MM.1S (cell line): Measurements from ENCODE around the gene PLAGL1.
"Not testable (repeated sequence)": the region's sequence is repeated elsewhere in the genome, so short reads cannot be mapped to it uniquely, and the experiment has no call there.

ENCODE experiments used
- DNase-seq: peaks from one replicate; pipeline ENCODE4 v3.0.0-alpha.2; 2015
- H2AFZ ChIP-seq: fragments of 300-600 bp; sonication (generic); 2 replicates; pipeline ENCODE4 v1.6.0; 2016; ENCODE audit warnings: antibody characterized with exemption, low read length
- H3F3A ChIP-seq: fragments of 300-600 bp; sonication (generic); 2 replicates; pipeline ENCODE4 v1.6.1; 2016; ENCODE audit warnings: mild to moderate bottlenecking, antibody characterized with exemption, low read length, moderate library complexity, mixed read lengths; ENCODE audit not compliant: insufficient read depth
- H3K27ac ChIP-seq: fragments of 300-600 bp; sonication (generic); 2 replicates; pipeline ENCODE4 v1.5.1; 2016; ENCODE audit warnings: mild to moderate bottlenecking, low read length
- H3K27me3 ChIP-seq: fragments of 300-600 bp; sonication (generic); replicated peaks from 2 replicates; pipeline ENCODE4 v1.6.0; 2016; ENCODE audit warnings: low read length; ENCODE audit not compliant: insufficient read depth
- H3K36me3 ChIP-seq: fragments of 300-600 bp; sonication (generic); replicated peaks from 2 replicates; pipeline ENCODE4 v1.6.1; 2016; ENCODE audit warnings: mild to moderate bottlenecking, low read length, mixed read lengths; ENCODE audit not compliant: insufficient read depth
- H3K4me1 ChIP-seq: fragments of 300-600 bp; sonication (generic); 2 replicates; pipeline ENCODE4 v1.6.1; 2016; ENCODE audit warnings: low read length, mixed read lengths
- H3K4me2 ChIP-seq: fragments of 300-600 bp; sonication (generic); 2 replicates; pipeline ENCODE4 v1.6.0; 2016; ENCODE audit warnings: low read depth, low read length
- H3K4me3 ChIP-seq: fragments of 300-600 bp; sonication (generic); 2 replicates; pipeline ENCODE4 v1.5.1; 2016; ENCODE audit warnings: low read length, mixed read lengths
- H3K79me2 ChIP-seq: fragments of 300-600 bp; sonication (generic); 2 replicates; pipeline ENCODE4 v1.6.1; 2016; ENCODE audit warnings: mixed run types, low read length, mixed read lengths
- H3K9ac ChIP-seq: fragments of 300-600 bp; sonication (generic); 2 replicates; pipeline ENCODE4 v1.6.1; 2016; ENCODE audit warnings: low read length, mixed read lengths
- H3K9me2 ChIP-seq: fragments of 300-600 bp; sonication (generic); replicated peaks from 2 replicates; pipeline ENCODE4 v1.6.1; 2016; ENCODE audit warnings: mild to moderate bottlenecking, low read length, mixed read lengths; ENCODE audit not compliant: insufficient read depth
- H3K9me3 ChIP-seq: fragments of 300-600 bp; sonication (generic); replicated peaks from 2 replicates; pipeline ENCODE4 v1.6.1; 2016; ENCODE audit warnings: mild to moderate bottlenecking, low read length, mixed read lengths; ENCODE audit not compliant: insufficient read depth
- H4K20me1 ChIP-seq: fragments of 300-600 bp; sonication (generic); 2 replicates; pipeline ENCODE4 v1.6.1; 2016; ENCODE audit warnings: mild to moderate bottlenecking, low read length, moderate library complexity, mixed read lengths; ENCODE audit not compliant: insufficient read depth
- CTCF ChIP-seq: fragments of 300-600 bp; sonication (generic); IDR thresholded peaks from 2 replicates; pipeline ENCODE4 v1.5.1; 2016; ENCODE audit warnings: antibody characterized with exemption, low read length, mixed read lengths
- EZH2 ChIP-seq: fragments of 300-600 bp; sonication (generic); optimal IDR thresholded peaks from 2 replicates; pipeline ENCODE3; 2017; ENCODE audit warnings: low read depth, mild to moderate bottlenecking, antibody characterized with exemption, low read length, mixed read lengths
- EZH2phosphoT487 ChIP-seq: fragments of 300-600 bp; sonication (generic); IDR thresholded peaks from 2 replicates; pipeline ENCODE4 v1.6.1; 2018; ENCODE audit warnings: antibody characterized with exemption, low read length

The PLAGL1 gene

GRCh38 chr6:144052488-144052887 lies 44.4 kb upstream of the PLAGL1 start:
- no peaks in the 10 kb centered on the region for H3K27me3 ChIP-seq
- H3K9me3 ChIP-seq, result no peaks in the 10 kb centered on the region
- no peaks in the 10 kb centered on the region for H3F3A ChIP-seq
- H3K79me2 ChIP-seq, result no peaks in the 10 kb centered on the region
- no peak for DNase-seq
- H3K36me3 ChIP-seq, result no peaks in the 10 kb centered on the region
- H2AFZ ChIP-seq, result no peak overlapping the region
- TF ChIP-seq EZH2phosphoT487, result no peak
- no peak for TF ChIP-seq CTCF
- no peak for TF ChIP-seq EZH2
- no peak overlapping the region for H3K27ac ChIP-seq
- no peak overlapping the region for H3K4me3 ChIP-seq
- peaks cover 7% of the 10 kb centered on the region; the same call in 1 of the 2 replicates for H3K4me1 ChIP-seq
- no peak overlapping the region for H3K4me2 ChIP-seq
- no peaks in the 10 kb centered on the region for H3K9me2 ChIP-seq
- H4K20me1 ChIP-seq, result no peaks in the 10 kb centered on the region
- no peak overlapping the region for H3K9ac ChIP-seq

GRCh38 chr6:144049386-144049785 lies 41.3 kb upstream of the PLAGL1 start:
- Histone ChIP-seq H3K79me2 (no peaks in the 10 kb centered on the region), H3K27ac (no peak overlapping the region), H3K4me1 (no peaks in the 10 kb centered on the region), H3K9me3 (no peaks in the 10 kb centered on the region), H4K20me1 (no peaks in the 10 kb centered on the region), H3K4me3 (no peak overlapping the region), H3K9ac (no peak overlapping the region), H3K27me3 (no peaks in the 10 kb centered on the region), H3F3A (no peaks in the 10 kb centered on the region), H2AFZ (no peak overlapping the region), H3K36me3 (no peaks in the 10 kb centered on the region), H3K4me2 (no peak overlapping the region), H3K9me2 (no peaks in the 10 kb centered on the region)
- no peak for DNase-seq
- no peak for TF ChIP-seq EZH2
- TF ChIP-seq CTCF, result no peak
- no peak for TF ChIP-seq EZH2phosphoT487

- no peak overlapping the region for H2AFZ ChIP-seq
- H4K20me1 ChIP-seq, result no peaks in the 10 kb centered on the region
- H3K27me3 ChIP-seq, result no peaks in the 10 kb centered on the region
- no peaks in the 10 kb centered on the region for H3K4me1 ChIP-seq
- no peak overlapping the region for H3K9ac ChIP-seq
- no peak for DNase-seq
- no peaks in the 10 kb centered on the region for H3K36me3 ChIP-seq
- no peaks in the 10 kb centered on the region for H3K9me2 ChIP-seq
- no peaks in the 10 kb centered on the region for H3F3A ChIP-seq
- no peak overlapping the region for H3K27ac ChIP-seq
- TF ChIP-seq EZH2 (no peak), CTCF (no peak), EZH2phosphoT487 (no peak)
- H3K4me2 ChIP-seq, result no peak overlapping the region
- H3K79me2 ChIP-seq, result no peaks in the 10 kb centered on the region
- H3K4me3 ChIP-seq, result no peak overlapping the region
- H3K9me3 ChIP-seq, result no peaks in the 10 kb centered on the region
Observed at GRCh38 chr6:144047688-144048087, 39.6 kb upstream of the PLAGL1 start.

GRCh38 chr6:144046672-144047071 lies 38.6 kb upstream of the PLAGL1 start:
- not testable (repeated sequence) for H3K27me3 ChIP-seq, DNase-seq, H3F3A ChIP-seq, H3K9me3 ChIP-seq, H3K4me3 ChIP-seq, H3K27ac ChIP-seq, H3K36me3 ChIP-seq, H3K9me2 ChIP-seq, H3K9ac ChIP-seq, H4K20me1 ChIP-seq, H3K4me1 ChIP-seq, H2AFZ ChIP-seq, H3K4me2 ChIP-seq, H3K79me2 ChIP-seq

- not testable (repeated sequence) for H3K4me1 ChIP-seq, H3K9ac ChIP-seq, H3K9me3 ChIP-seq, H3K27ac ChIP-seq, DNase-seq, H3K9me2 ChIP-seq, H4K20me1 ChIP-seq, H3K27me3 ChIP-seq, H3K4me3 ChIP-seq, H3K36me3 ChIP-seq, H3K79me2 ChIP-seq, H2AFZ ChIP-seq, H3F3A ChIP-seq, H3K4me2 ChIP-seq
Observed at GRCh38 chr6:144044989-144045388, 36.9 kb upstream of the PLAGL1 start.
